ENCODE measurements around the gene PSMD2.
"Not testable (repeated sequence)": the region's sequence is repeated elsewhere in the genome, so short reads cannot be mapped to it uniquely, and the experiment has no call there.

PSMD2 gene

GRCh38 chr3:184339451-184340135, 40.6 kb downstream of the PSMD2 start:
- DNase-seq (ENCODE audit: low read depth) = not testable (repeated sequence)

- no peak for DNase-seq (ENCODE audit: low read depth)
These were observed 42.9 kb downstream of the PSMD2 start for GRCh38 chr3:184341925-184342324.

- no peak for DNase-seq (ENCODE audit: low read depth)
These were observed 44.3 kb downstream of the PSMD2 start for GRCh38 chr3:184343200-184343876.

GRCh38 chr3:184344579-184345316, 45.7 kb downstream of the PSMD2 start:
- no peak for DNase-seq (ENCODE audit: low read depth)

GRCh38 chr3:184345317-184346144, 46.5 kb downstream of the PSMD2 start:
- DNase-seq (ENCODE audit: low read depth) = no peak

GRCh38 chr3:184346480-184347190, 47.6 kb downstream of the PSMD2 start:
- DNase-seq (ENCODE audit: low read depth) = no peak

GRCh38 chr3:184347321-184348056, 48.4 kb downstream of the PSMD2 start:
- DNase-seq (ENCODE audit: low read depth) = no peak

GRCh38 chr3:184348057-184348382, 49.0 kb downstream of the PSMD2 start:
- DNase-seq (ENCODE audit: low read depth) = no peak

GRCh38 chr3:184349563-184350470, 50.8 kb downstream of the PSMD2 start:
- DNase-seq (ENCODE audit: low read depth) = no peak

- no peak for DNase-seq (ENCODE audit: low read depth)
These were observed 51.6 kb downstream of the PSMD2 start for GRCh38 chr3:184350618-184351017.

GRCh38 chr3:184351511-184352148, 52.6 kb downstream of the PSMD2 start:
- DNase-seq (ENCODE audit: low read depth) = no peak

- DNase-seq (ENCODE audit: low read depth) = no peak
These were observed 53.2 kb downstream of the PSMD2 start for GRCh38 chr3:184352149-184352785.

GRCh38 chr3:184352897-184353545, 54.0 kb downstream of the PSMD2 start:
- no peak for DNase-seq (ENCODE audit: low read depth)

GRCh38 chr3:184353546-184353941, 54.5 kb downstream of the PSMD2 start:
- DNase-seq (ENCODE audit: low read depth) = no peak

- no peak for DNase-seq (ENCODE audit: low read depth)
These were observed 55.2 kb downstream of the PSMD2 start for GRCh38 chr3:184354121-184354728.

- DNase-seq (ENCODE audit: low read depth) = no peak
These were observed 55.7 kb downstream of the PSMD2 start for GRCh38 chr3:184354754-184355153.

GRCh38 chr3:184355261-184356040, 56.4 kb downstream of the PSMD2 start:
- DNase-seq (ENCODE audit: low read depth) = no peak

Data from non-pigmented ciliary epithelial cell (primary cell).